Erythroblast (primary cell): ENCODE results near the gene ARHGAP42.

Source experiments
- GATA1 ChIP-seq: IDR thresholded peaks from 2 replicates; pipeline ENCODE4 v1.6.1; 2011; ENCODE audit warnings: low read depth, mild to moderate bottlenecking, control low read depth, low read length, moderate library complexity
- POLR2A ChIP-seq: IDR thresholded peaks from 2 replicates; pipeline ENCODE4 v1.6.1; 2011; ENCODE audit warnings: mild to moderate bottlenecking, low read length

GRCh38 chr11:100825626-100826025, 138.5 kb downstream of the ARHGAP42 start:
- TF ChIP-seq POLR2A (no peak), GATA1 (no peak)
